SK-N-SH treated with all-trans-retinoic acid at 6 μM for 48 hours (cell line): ENCODE results near the gene MINAR2.

ENCODE experiments used
- ATAC-seq: fragments of 200-7000 bp; cut with Tn5 transposase; 3 replicates; pipeline ENCODE4 v1.9.1; 2020; ENCODE audit warnings: mild to moderate bottlenecking, moderate library complexity
- ARNTL ChIP-seq: fragments of 450-650 bp; formaldehyde crosslinking; IDR thresholded peaks from 2 replicates; pipeline ENCODE4 v1.5.0; 2020; ENCODE audit warnings: low read depth, mild to moderate bottlenecking, moderate library complexity, borderline replicate concordance
- CREB5 ChIP-seq: fragments of 250-450 bp; sonication (Bioruptor Pico); IDR thresholded peaks from 2 replicates; pipeline ENCODE4 v1.5.1; 2020; ENCODE audit warnings: low read depth, mild to moderate bottlenecking, moderate library complexity
- CSDC2 ChIP-seq: fragments of 250-450 bp; sonication (Bioruptor Pico); IDR thresholded peaks from 2 replicates; pipeline ENCODE4 v1.5.0; 2020; ENCODE audit warnings: mild to moderate bottlenecking, moderate library complexity
- CSRNP3 ChIP-seq: fragments of 250-450 bp; sonication (Bioruptor Pico); IDR thresholded peaks from 2 replicates; pipeline ENCODE4 v1.5.1; 2021; ENCODE audit warnings: mild to moderate bottlenecking, moderate library complexity
- ESRRG ChIP-seq: fragments of 250-450 bp; sonication (Bioruptor Pico); IDR thresholded peaks from 2 replicates; pipeline ENCODE4 v1.6.1; 2021; ENCODE audit warnings: mild to moderate bottlenecking
- GLIS3 ChIP-seq: fragments of 250-450 bp; sonication (Bioruptor Pico); IDR thresholded peaks from 2 replicates; pipeline ENCODE4 v1.5.0; 2020; ENCODE audit warnings: mild to moderate bottlenecking, moderate library complexity
- ISL1 ChIP-seq: fragments of 250-450 bp; sonication (Bioruptor Pico); IDR thresholded peaks from 2 replicates; pipeline ENCODE4 v2.1.2; 2022; ENCODE audit warnings: mild to moderate bottlenecking, moderate library complexity
- OSR1 ChIP-seq: fragments of 250-450 bp; sonication (Bioruptor Pico); IDR thresholded peaks from 2 replicates; pipeline ENCODE4 v1.8.0; 2022; ENCODE audit warnings: moderate library complexity, mild to moderate bottlenecking, inconsistent platforms
- PATZ1 ChIP-seq: fragments of 250-450 bp; sonication (Bioruptor Pico); IDR thresholded peaks from 2 replicates; pipeline ENCODE4 v1.8.0; 2020; ENCODE audit warnings: mild to moderate bottlenecking, moderate library complexity, borderline replicate concordance
- POU6F1 ChIP-seq: fragments of 250-450 bp; sonication (Bioruptor Pico); IDR thresholded peaks from 2 replicates; pipeline ENCODE4 v1.8.0; 2021; ENCODE audit warnings: low read depth, mild to moderate bottlenecking, moderate library complexity, borderline replicate concordance
- PPARA ChIP-seq: fragments of 250-450 bp; sonication (Bioruptor Pico); IDR thresholded peaks from 2 replicates; pipeline ENCODE4 v1.5.0; 2020; ENCODE audit warnings: mild to moderate bottlenecking, borderline replicate concordance
- RARB ChIP-seq: fragments of 250-450 bp; sonication (Bioruptor Pico); IDR thresholded peaks from 2 replicates; pipeline ENCODE4 v1.8.0; 2021; ENCODE audit warnings: mild to moderate bottlenecking, moderate library complexity
- SNAI2 ChIP-seq: fragments of 250-450 bp; sonication (Bioruptor Pico); IDR thresholded peaks from 2 replicates; pipeline ENCODE4 v1.5.0; 2020; ENCODE audit warnings: mild to moderate bottlenecking, moderate library complexity
- TCF4 ChIP-seq: fragments of 250-450 bp; sonication (Bioruptor Pico); IDR thresholded peaks from 2 replicates; pipeline ENCODE4 v1.8.0; 2021; ENCODE audit warnings: mild to moderate bottlenecking, moderate library complexity, borderline replicate concordance
- TOX ChIP-seq: fragments of 250-450 bp; sonication (Bioruptor Pico); IDR thresholded peaks from 2 replicates; pipeline ENCODE4 v1.8.0; 2021; ENCODE audit warnings: mild to moderate bottlenecking, moderate library complexity, borderline replicate concordance
- TSHZ2 ChIP-seq: fragments of 250-450 bp; sonication (Bioruptor Pico); IDR thresholded peaks from 2 replicates; pipeline ENCODE4 v1.5.0; 2020; ENCODE audit warnings: mild to moderate bottlenecking, moderate library complexity
- ZC3H10 ChIP-seq: fragments of 250-450 bp; sonication (Bioruptor Pico); IDR thresholded peaks from 2 replicates; pipeline ENCODE4 v1.5.1; 2021; ENCODE audit warnings: mild to moderate bottlenecking, moderate library complexity
- ZFP3 ChIP-seq: fragments of 250-450 bp; sonication (Bioruptor Pico); IDR thresholded peaks from 2 replicates; pipeline ENCODE4 v1.5.0; 2020; ENCODE audit warnings: mild to moderate bottlenecking, moderate library complexity
- ZFP30 ChIP-seq: fragments of 450-650 bp; formaldehyde crosslinking; IDR thresholded peaks from 2 replicates; pipeline ENCODE4 v1.5.0; 2022; ENCODE audit warnings: mild to moderate bottlenecking, moderate library complexity
- ZNF70 ChIP-seq: fragments of 450-650 bp; formaldehyde crosslinking; IDR thresholded peaks from 2 replicates; pipeline ENCODE4 v1.5.0; 2020; ENCODE audit warnings: mild to moderate bottlenecking, moderate library complexity
- ZNF8 ChIP-seq: fragments of 450-650 bp; formaldehyde crosslinking; IDR thresholded peaks from 2 replicates; pipeline ENCODE4 v1.5.0; 2020; ENCODE audit warnings: mild to moderate bottlenecking, moderate library complexity

Gene MINAR2

GRCh38 chr5:129724222-129724621 is 23.7 kb upstream of the MINAR2 start:
- TF ChIP-seq CSRNP3 (CRISPR knock-in tag) (no peak), RARB (CRISPR knock-in tag) (no peak), POU6F1 (no peak), TOX (CRISPR knock-in tag) (no peak), GLIS3 (CRISPR knock-in tag) (no peak), ZFP3 (CRISPR knock-in tag) (no peak), ZNF8 (CRISPR knock-in tag) (no peak), ESRRG (CRISPR knock-in tag) (no peak), SNAI2 (CRISPR knock-in tag) (no peak), ARNTL (CRISPR knock-in tag) (no peak), TSHZ2 (CRISPR knock-in tag) (no peak), ZNF70 (CRISPR knock-in tag) (no peak), OSR1 (CRISPR knock-in tag) (no peak), TCF4 (CRISPR knock-in tag) (no peak), PATZ1 (CRISPR knock-in tag) (no peak), CREB5 (CRISPR knock-in tag) (no peak), CSDC2 (CRISPR knock-in tag) (no peak), ZC3H10 (CRISPR knock-in tag) (no peak)
- ATAC-seq = no peak

GRCh38 chr5:129724647-129725046 is 23.2 kb upstream of the MINAR2 start:
- ATAC-seq = no peak
- TF ChIP-seq ZFP30 (CRISPR knock-in tag) (no peak), PATZ1 (CRISPR knock-in tag) (no peak), GLIS3 (CRISPR knock-in tag) (no peak), CSDC2 (CRISPR knock-in tag) (no peak), ESRRG (CRISPR knock-in tag) (no peak), OSR1 (CRISPR knock-in tag) (no peak), PPARA (no peak), ZC3H10 (CRISPR knock-in tag) (no peak), ZNF70 (CRISPR knock-in tag) (no peak), CSRNP3 (CRISPR knock-in tag) (no peak), ZFP3 (CRISPR knock-in tag) (no peak), ISL1 (no peak), POU6F1 (no peak), ZNF8 (CRISPR knock-in tag) (no peak), TCF4 (CRISPR knock-in tag) (no peak), TOX (CRISPR knock-in tag) (no peak)
